HG02763 (cell line): Measurements from ENCODE around the gene SYCE1L.
"Not testable (repeated sequence)": the region's sequence is repeated elsewhere in the genome, so short reads cannot be mapped to it uniquely, and the experiment has no call there.

Source experiments
- ATAC-seq: cut with Tn5 transposase; IDR thresholded peaks from one replicate; pipeline ENCODE4 v1.9.1; 2021; ENCODE audit warnings: mild to moderate bottlenecking, moderate library complexity; ENCODE audit not compliant: unreplicated experiment

SYCE1L gene

GRCh38 chr16:77242471-77242870, 43.3 kb downstream of the SYCE1L start:
- not testable (repeated sequence) for ATAC-seq

GRCh38 chr16:77246150-77246549, 46.9 kb downstream of the SYCE1L start:
- no peak for ATAC-seq

GRCh38 chr16:77250400-77250799, 51.2 kb downstream of the SYCE1L start:
- ATAC-seq = no peak
